NCI-H82 treated with DMSO at 0.1 percent for 48 hours (cell line): ENCODE data around the gene CAMTA1.
"Not testable (repeated sequence)": the region's sequence is repeated elsewhere in the genome, so short reads cannot be mapped to it uniquely, and the experiment has no call there.

Experiments used
- DNase-seq: peaks from one replicate; lab custom pipeline; 2025; ENCODE audit not compliant: unreplicated experiment; lab: John Stamatoyannopoulos, UW

CAMTA1 gene

DNA sequence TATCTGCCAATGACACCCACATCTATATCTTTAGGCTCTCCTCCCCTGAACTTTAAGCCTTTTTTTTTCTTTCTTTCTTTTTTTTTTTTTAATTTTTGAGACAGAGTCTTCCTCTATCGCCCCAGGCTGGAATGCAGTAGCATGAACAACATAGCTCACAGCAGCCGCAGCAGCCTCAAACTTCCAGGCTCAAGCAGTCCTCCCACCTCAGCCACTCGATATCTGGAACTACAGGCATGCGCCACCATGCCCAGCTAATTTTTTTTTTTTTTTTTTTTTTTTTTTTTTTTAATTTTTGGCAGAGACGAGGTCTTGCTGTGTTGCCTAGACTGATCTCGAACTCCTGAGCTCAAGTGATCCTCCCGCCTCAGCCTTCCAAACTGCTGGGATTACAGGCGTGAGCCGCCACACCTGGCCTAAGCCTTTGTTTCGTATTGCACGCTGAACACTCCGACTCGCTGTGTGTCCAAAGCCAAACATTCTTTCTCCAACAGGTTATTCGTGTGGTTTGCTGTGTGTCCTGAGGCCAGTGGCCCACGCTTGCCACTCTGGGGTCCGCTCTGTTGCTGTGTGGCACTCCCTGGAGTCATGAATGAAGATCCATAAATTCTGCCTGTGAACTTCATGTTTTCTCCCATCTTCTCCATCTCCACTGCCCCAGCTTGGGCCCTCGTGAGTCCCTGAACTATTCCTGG is 119.4 kb downstream of the CAMTA1 start:
- no peak for DNase-seq

DNA sequence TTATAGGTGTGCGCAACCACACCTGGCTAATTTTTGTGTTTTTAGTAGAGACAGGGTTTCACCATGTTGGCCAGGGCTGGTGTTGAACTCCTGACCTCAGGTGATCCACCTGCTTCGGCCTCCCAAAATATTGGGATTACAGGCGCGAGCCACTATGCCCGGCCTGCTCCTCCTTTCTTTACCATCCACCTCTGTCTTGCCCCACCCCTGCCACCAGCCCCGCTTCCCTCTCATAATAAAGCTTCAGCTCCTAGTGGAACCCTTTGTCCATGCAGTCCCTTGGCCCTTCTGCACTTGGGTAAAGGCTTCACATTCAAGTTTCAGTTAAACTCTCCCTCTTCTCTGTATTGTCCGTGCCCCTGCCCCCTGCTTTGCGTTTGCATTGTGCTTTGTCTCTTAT is 120.1 kb downstream of the CAMTA1 start:
- DNase-seq, result no peak

DNA sequence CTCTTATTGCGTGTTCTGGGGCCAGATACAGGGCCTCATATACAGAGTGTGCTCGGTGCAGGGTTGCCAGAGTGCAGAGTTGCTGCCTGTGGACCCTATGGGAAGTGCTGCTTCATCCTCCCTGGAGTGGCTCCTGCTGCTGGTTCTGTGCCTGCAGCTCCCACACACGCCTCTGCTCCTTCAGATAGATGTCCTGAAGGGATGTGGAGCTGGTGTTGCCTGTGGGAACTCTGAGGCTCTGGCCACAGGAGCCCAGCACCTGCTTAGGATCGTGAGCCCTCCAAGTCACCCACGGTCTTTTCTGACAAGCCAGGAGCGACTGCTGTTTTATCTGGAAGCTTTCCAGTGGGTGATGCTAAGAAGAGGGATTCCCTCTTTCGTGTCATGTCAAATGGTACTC is 120.5 kb downstream of the CAMTA1 start:
- DNase-seq, result no peak

DNA sequence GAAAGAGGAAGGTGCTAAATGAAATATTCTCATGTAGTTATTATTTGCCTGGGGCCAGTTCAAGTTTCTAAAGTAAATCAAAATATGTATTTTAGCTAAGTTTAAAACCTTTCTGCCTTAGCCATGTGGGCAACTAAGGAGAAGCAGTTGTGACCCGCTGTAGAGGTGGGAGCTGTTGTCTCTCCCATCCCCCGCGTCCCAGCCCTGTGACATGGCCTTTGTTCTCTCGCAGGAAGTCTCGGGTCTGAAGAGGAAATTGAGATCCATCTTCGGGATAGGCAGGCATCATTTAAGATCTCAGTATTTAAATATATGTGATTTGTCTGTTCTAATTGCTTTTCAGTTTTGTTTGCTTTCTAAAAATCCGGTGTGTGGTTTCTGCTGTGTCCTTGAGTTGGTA is 121.5 kb downstream of the CAMTA1 start:
- no peak for DNase-seq

DNA sequence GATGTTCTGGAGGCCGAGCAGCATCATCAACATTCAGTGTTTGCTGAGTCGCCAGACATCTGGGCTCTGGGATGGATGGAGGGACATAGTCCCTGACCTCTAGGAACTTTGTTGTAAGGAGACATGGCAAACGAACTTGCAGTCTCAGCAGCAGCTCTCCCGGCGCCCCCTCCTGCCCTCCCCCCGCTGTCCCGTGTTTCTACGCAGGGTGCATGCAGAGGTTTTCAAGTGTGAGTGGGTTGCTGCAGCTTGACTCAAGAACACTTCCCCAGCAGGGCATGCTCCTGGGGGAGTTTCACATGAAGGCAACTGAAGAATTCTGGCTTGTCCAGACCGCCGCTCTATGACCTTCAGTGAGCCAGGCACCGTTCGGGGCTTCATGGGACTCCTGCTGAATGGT is 121.9 kb downstream of the CAMTA1 start:
- no peak for DNase-seq

DNA sequence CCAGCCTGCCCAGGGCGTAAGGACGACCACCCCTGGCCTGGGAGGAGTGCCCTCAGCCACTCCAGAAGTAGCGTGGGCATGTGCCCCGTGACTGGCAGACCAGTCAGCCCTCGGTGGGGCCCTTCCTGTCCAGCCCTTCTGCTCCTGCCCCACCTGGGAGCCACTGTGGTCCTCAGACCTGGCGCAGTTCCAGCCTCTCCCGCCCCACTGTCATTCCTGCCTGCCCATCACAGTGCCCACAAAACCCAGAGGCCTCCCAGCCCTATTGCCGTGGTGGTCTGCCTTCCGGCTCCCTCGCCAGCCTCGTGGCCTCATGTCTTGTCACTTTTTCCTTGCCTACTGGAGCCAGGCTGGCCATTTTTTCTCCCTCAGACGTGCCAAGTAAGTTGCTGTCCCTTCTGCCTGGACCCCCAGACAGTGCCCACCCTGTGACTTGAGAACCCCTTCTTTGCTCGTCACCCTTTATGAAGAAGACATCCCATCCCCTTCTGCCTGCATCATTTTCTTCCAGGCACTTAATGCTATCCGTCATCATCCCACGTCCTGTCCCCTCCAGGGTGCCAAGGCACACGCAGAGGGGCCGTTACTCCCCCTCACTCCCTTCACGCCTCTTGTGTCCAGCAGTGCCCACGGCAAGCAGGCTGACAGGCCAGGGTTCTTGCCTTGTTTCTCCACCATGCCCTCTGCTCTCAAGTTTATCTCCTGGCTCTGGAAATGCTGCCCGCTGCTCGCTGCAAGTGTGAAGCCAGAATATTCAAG is 122.6 kb downstream of the CAMTA1 start:
- no peak for DNase-seq

DNA sequence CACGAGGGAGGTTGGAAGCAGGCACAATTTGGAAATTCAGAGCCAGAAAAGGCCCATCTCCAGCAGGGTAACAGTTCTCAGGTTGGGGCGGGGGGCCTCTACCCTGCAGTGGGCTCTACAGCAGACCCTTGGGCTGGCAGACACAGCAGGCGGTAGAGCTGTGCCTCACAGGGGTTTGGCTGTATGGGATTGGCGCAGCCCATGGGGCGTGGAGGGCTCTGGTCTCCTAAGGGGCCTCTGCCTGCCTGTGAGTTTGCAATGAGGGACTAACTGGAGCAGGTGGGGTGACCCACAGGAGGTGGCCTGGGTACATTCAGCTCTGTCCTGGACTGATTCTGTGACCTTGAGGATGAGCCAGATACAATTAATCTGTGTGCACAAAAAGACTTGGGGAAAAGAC is 124.1 kb downstream of the CAMTA1 start:
- DNase-seq, result no peak

DNA sequence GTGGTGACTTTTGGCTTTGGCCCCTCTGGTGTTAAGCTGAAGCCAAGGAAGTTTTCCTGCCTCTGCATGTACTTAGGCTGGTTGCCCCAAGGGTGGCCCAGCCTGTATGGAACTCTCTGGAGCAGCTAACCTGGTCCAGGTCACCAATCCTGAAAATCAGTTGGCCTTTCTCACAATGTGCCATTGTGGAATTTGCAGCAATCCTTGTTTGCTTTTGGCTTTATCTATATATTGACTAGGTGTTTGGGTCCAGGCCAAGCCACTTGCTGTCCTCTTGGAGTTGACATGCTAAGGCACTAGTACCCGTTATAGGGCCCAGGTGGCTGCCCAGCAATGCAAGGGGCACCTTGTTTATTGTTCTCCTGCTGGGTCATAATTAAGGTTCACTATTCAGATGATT is 124.6 kb downstream of the CAMTA1 start:
- no peak for DNase-seq

DNA sequence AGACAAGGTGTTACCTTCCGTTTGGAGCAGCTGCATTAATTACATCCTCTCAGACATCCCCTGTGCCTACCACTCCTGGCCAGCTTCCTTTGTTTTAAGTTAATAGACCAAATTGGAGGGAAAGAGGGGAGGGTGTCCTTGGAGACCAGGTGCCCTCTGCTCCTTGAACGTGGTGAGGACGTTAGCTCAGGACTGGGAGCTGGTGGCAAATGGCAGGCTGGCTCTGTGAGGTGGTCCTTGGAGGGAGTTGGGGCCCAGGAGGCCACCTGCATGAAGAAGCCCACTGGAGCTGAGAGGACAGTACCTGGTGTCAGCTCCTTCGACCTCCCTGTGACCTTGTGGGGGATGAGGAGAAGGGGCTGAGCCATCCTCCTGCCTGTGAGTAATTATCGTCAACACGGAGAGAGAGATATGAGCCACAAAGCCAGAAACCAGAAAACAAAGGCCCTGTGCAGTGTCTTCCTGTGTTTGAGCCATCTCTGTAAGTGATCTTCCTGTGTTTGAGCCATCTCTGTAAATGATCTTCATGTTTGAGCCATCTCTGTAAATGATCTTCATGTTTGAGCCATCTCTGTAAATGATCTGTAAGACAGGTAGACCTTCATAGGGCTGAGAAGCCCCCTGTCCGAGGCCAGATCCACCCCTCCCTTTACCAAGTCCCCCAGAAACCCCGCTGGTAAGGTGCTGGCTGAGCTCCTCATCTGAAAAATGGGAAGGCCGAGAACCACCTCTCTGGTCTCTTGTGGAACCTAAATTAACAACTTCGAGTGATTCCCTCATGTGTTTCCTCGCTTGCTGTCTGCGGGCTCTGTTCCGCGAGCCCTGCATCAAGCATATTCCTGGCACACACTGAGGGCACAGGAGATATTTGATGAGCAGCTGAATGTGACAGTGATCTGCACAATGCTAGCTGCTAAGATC is 126.0 kb downstream of the CAMTA1 start:
- no peak for DNase-seq

DNA sequence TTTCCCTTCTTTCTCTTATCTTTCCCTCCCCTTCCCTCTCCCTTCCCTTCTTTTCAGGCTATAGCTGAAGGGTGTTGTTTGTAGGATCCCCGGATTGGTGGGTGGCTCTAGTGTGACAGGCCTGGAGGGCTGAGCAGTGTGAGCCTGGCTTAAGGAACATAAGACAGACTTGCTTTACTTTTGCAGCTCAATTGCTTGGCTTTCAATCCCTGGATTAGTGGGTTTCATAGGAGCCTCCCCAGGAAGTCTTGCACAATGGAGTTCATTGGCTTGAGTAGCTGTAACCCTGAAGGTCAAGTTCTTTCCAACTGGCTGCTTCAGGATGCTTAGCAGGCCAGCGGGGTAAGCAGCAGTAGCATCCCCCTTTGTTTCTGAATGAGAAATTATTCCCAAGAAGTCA is 126.7 kb downstream of the CAMTA1 start:
- DNase-seq, result peak; percentile 51

DNA sequence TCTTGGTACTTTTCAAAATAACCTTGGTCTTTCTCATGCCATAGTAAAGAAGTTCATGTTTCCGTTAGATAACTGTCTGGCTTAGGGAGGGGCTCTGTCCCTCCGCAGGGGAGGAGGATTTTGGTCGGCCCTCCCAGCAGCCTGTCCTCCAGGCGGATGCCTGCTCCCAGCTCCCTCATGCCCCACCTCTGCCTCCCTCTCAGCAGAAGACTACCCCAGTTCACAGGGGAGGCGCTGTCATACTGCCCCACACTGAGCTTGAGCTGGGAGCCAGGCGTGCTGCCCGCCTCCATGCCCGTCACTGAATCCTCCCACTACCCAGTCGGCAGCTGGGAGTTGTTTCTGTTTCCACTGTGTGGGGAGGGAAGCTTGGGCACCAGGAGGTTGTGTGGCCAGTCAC is 127.3 kb downstream of the CAMTA1 start:
- DNase-seq, result no peak

DNA sequence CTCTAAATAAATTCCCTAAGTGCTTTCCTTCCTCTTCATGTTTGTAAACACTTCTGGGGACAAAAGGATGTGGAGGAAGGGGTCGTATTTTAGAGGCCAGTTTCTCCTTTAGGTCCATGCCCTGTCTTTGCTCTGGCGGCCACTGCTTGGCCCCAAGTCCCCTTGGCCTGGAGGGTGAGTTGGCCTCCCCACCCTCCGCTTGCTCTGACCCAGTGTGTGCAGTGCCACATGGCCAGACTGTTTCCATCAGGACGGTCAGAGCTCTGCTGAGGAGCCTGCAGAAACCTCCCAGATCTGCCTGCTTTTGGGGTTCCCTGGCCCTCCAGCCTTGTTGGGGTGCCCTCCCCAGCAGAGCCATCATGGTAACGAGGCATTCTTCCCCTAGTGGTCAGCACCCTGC is 127.8 kb downstream of the CAMTA1 start:
- DNase-seq, result no peak

DNA sequence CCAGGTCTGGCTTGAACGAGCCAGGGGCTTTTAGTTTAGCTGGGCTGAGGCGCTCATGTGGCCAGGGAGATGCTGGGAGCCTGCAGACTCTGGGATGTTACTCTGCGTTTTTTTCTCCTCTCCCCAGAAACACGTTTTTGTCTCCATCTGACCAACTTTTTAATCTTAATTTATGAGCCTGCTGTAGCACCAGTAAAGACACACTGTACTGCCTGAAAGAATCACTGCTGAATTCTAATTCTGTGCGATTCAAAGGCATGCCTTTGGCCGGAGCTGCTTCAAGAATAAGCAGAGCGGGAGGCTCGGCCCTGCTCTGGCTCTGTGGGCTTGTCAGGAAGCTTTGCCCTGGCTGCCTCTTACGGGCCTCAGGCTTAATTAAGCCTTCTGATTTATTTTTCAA is 129.5 kb downstream of the CAMTA1 start:
- no peak for DNase-seq

DNA sequence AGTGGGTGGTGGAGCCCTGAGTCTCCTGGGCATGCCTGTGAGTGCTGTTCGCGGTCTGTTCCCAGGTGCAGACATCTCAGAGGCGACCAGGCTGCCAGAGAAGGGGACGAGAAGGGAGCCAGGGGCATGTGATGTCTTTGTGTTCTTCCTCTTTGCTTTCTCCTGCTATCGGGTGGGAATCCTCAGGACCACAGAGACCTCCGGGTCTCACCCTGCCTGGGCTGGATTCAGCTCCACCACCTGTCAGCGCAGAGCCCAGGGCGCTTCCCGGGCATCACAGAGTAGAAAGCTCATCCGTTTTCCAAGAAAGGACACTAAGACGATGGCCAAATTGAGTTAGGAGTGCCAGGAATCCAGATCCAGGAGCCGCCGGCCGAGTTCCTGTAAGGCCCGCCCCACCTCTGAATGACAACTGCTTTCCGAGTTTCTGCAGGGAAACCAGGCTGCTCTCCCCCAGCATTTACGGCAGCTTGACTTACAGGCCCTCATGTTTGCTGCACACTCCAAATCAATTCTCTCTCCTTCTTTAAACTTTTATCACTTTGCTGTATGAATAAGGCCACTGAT is 130.8 kb downstream of the CAMTA1 start:
- DNase-seq, result no peak

DNA sequence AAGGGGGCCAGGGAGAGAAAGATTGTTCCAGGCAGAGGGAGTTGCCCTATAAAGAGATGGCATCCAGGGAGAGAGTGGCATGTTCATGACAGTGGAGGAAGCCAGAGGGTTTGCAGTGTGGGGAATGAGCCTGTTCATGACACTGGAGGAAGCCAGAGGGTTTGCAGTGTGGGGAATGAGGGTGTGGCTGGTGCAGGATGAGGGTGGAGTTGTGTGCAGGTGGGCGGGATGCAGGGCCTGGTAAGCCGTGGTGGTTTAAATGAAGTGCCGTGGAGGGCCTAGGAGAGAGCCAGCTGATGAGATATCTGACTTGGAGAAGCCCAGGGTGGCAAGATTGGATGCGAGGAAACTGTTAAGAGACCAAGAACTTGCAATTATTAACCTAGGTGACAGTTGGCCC is 131.8 kb downstream of the CAMTA1 start:
- DNase-seq, result no peak

DNA sequence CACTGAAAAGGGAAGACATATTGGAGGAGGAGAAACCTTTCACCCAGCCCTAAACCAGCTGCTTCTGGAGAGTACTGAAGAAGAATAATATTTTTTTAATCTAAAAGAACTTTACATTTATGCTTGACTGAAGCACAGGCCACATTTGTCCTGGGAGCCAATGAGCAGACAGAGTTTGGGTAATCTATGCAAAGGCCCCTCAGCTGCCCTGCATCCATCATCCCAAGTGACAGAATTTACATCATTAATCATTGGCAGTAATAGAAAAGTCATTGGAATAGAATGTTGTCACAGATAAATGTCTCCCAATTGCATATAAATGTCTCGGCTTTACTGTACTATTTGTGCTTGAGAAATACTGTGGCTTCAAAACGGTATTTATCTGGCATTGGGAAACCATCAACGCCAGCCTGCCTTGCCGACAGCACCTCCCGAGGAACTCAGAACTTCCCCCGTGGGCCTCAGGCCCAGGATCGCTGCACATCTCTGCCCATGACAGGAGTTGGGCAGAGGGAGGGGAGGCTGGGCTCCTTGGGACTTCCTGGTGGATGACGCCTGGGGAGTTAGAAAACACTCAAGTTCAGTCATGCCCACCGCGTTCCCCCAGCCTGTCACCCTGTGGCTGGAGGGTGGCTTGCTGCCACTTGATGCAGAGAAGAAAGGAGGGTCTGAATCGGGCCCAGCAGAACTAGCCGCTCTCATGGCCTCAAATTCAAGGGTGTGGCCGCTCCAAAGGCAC is 133.1 kb downstream of the CAMTA1 start:
- DNase-seq, result no peak

DNA sequence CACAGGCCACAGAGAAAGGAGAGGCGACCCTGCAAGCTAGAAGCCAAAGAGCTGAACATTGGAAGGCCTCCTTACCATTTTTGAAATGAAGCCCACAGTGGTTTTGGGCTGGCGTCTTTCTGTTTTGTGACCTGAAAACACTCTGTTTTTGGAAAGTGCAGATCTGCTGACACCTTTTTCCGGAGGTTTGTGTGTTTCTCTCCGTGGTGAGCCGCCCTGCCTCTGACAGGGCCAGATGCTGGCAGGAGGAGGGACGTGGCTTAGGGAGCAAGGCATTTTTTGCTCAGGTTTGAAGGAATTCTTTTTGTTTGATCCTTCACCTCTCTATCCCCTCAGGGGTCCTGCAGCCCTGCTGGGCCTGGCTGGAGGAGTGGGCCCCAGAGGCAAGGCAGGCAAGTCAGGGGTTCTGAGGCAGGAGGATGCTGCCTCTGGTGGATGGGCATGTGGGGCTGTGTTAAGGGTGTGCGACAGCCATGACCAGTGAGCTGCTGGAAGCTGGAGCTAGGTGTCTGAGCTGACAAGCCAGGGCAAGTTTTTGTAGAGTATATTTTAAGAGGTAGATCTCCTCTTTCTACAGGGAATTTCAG is 133.8 kb downstream of the CAMTA1 start:
- DNase-seq, result no peak

DNA sequence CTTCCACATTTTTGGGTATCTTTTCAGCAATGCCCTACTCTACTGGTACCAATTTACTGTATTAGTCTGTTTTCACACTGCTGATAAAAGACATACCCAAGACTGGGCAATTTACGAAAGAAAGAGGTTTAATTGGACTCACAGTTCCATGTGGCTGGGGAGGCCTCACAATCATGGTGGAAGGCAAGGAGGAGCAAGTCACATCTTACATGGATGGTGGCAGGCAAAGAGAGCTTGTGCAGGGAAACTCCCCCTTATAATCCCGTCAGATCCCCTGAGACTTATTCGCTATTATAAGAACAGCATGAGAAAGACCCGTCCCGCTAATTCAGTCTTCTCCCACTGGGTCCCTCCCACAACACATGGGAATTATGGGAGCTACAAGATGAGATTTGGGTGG is 136.3 kb downstream of the CAMTA1 start:
- DNase-seq, result not testable (repeated sequence)

DNA sequence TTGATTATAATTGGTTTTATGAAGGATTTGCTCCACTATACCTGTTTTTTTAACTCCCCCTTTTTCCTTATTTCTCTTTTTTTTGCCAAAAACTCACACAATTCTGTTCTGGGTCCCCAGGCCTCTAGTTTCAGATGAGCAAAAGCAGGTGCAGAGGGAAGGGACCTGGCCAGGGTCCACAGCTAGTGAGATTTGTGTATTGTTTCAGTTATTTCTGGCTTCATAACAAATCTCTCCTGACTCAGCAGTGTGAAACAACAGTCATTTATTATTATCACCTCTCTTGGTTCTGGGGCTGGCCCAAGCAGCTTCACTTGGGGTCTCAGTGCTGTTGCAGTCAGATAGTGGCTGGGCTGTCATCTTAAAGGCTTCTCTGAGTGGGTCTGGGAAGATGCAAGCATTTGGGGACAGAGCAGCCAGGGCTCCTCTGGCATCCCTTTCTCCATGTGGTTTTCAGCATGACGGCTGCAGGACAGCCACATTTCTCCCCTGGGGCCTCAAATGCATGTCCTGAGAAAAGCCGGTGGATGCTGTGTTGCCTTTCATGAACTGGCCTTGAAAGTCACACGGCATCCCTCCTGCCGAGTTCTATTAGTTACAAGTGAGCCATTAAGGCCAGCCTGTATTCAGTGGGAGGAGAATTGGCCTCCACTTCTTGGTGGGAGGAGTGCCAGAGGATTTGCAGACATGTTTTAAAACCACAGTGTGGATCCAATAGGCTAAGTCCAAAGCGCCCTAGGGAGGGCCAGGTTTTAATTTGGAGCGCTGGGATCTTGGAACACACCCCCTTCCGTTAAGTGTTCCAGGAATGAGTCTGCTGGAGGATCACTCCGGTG is 137.1 kb downstream of the CAMTA1 start:
- DNase-seq, result no peak
